HCT116 (cell line): Measurements from ENCODE around the gene ACSM3.

Source experiments
- ATF3 ChIP-seq: IDR thresholded peaks from 2 replicates; pipeline ENCODE4 v1.6.1; 2012
- CTCF ChIP-seq, 3 experiments: fragments of 200-600 bp in 1 of 3; sonication (generic) in 1 of 3; IDR thresholded peaks in 2 of 3; conservative IDR thresholded peaks in 1 of 3; 2 replicates each; pipeline ENCODE4 v1.5.1; 2012 to 2017; ENCODE audit warnings: low read depth in 2 of 3, low read length in 2 of 3, antibody characterized with exemption in 1 of 3, borderline replicate concordance in 1 of 3, control low read depth in 1 of 3, mild to moderate bottlenecking in 1 of 3, mixed read lengths in 1 of 3, mixed run types in 1 of 3, moderate library complexity in 1 of 3; ENCODE audit not compliant: insufficient read depth in 1 of 3
- POLR2A ChIP-seq: IDR thresholded peaks from 2 replicates; pipeline ENCODE4 v1.7.0; 2011; ENCODE audit warnings: borderline replicate concordance; ENCODE audit not compliant: insufficient read depth, insufficient read length; ENCODE audit errors: extremely low read depth
- TCF7L2 ChIP-seq: IDR thresholded peaks from 2 replicates; pipeline ENCODE4 v1.7.0; 2011; ENCODE audit warnings: borderline replicate concordance, inconsistent platforms; ENCODE audit not compliant: insufficient read depth, insufficient read length; ENCODE audit errors: extremely low read depth
- YY1 ChIP-seq: IDR thresholded peaks from 2 replicates; pipeline ENCODE4 v1.6.1; 2011; ENCODE audit warnings: low read length, low read depth, moderate library complexity, mild to moderate bottlenecking; ENCODE audit not compliant: insufficient replicate concordance; ENCODE audit errors: extremely low read depth

- TF ChIP-seq POLR2A (no peak), ATF3 (no peak), YY1 (no peak), TCF7L2 (no peak), CTCF (IDR thresholded peaks at IDR 0.05 in 2 of 3, conservative IDR thresholded peaks at IDR 0.05 in 1 of 3; ENCODE audit: borderline replicate concordance in 1 of 3, insufficient read depth in 1 of 3, low read depth in 2 of 3, low read length in 2 of 3) (no peak)
Measured at GRCh38 chr16:20829536-20829935, 65.7 kb downstream of the ACSM3 start.
